Body of pancreas (tissue), 4 donors: ENCODE results near the gene C2CD4B. TPM values are rescaled to one million over a fixed set of nuclear protein-coding genes. Genes with fewer than 3 reads are reported as not detected.
A peak's percentile ranks its signal among the peaks of the same experiment; 100 is the strongest.

Experiments used
- ATAC-seq: fragments of 150-250 bp; one replicate; pipeline ENCODE4 v1.9.1; 2016
- DNase-seq, 4 donors: peaks; one replicate each; pipeline ENCODE4 v3.0.0-alpha.2; 2019
- H3K27ac ChIP-seq, 4 donors: fragments of 200-600 bp; sonication (generic); 1 replicate in 3 of 4; 2 replicates in 1 of 4; pipeline versions ENCODE4 v1.5.1 to v1.6.1; 2016 to 2019; ENCODE audit warnings: mild to moderate bottlenecking in 1 of 4, mixed read lengths in 1 of 4, moderate library complexity in 1 of 4
- H3K27me3 ChIP-seq, 2 donors: fragments of 200-600 bp; sonication (generic); one replicate each; pipeline ENCODE4 v1.6.0; 2016; ENCODE audit warnings: mild to moderate bottlenecking in 1 of 2
- H3K36me3 ChIP-seq, 2 donors: fragments of 200-600 bp; sonication (generic); replicated peaks in 1 of 2; 2 replicates each; pipeline ENCODE4 v1.5.1; 2016; ENCODE audit warnings: low read depth in 2 of 2; ENCODE audit not compliant: insufficient read depth in 1 of 2
- H3K4me1 ChIP-seq: fragments of 200-600 bp; sonication (generic); one replicate; pipeline ENCODE4 v1.6.0; 2016
- H3K4me3 ChIP-seq, 2 donors: fragments of 200-600 bp; sonication (generic); 1 replicate in 1 of 2; 2 replicates in 1 of 2; pipeline ENCODE4 v1.5.1; 2016 to 2019
- H3K9me3 ChIP-seq, 3 donors: fragments of 200-600 bp; sonication (generic); 1 replicate in 2 of 3; 2 replicates in 1 of 3; pipeline ENCODE4 v1.5.1; 2016
- POLR2A ChIP-seq, 3 donors: fragments of 450-650 bp; IDR thresholded peaks; one replicate each; pipeline ENCODE4 v1.6.1; 2016; ENCODE audit warnings: antibody characterized with exemption in 3 of 3, mild to moderate bottlenecking in 2 of 3
- WGBS, 2 donors: methylation state at CpG; one replicate each; pipeline ENCODE4 v1.1.5; 2017; 5-methylcytosine and 5-hydroxymethylcytosine counted together
- intact Hi-C: fragments of 100-400 bp; cut with DNase I; formaldehyde crosslinking; loops from one replicate; pipeline ENCODE4 v1.15.1; 2023
- total RNA-seq, 2 donors: library from RNA; depleted of rRNA; stranded (reverse); fragments of >200 nt; gene quantifications; one replicate each; pipeline ENCODE4 v1.1.0, GENCODE V29; 2016
- TF ChIP-seq, protein P1 (sequence below), 7 experiments: fragments of 450-650 bp in 4 of 7; fragments of 200-600 bp in 3 of 7; sonication (generic) in 3 of 7; IDR thresholded peaks; one replicate each; pipeline ENCODE4 v1.5.1; 2016 to 2019; ENCODE audit warnings: antibody characterized with exemption in 7 of 7

Gene C2CD4B
- total RNA-seq, 2 donors from 2014 or later: 75.8 to 142 TPM

DNA sequence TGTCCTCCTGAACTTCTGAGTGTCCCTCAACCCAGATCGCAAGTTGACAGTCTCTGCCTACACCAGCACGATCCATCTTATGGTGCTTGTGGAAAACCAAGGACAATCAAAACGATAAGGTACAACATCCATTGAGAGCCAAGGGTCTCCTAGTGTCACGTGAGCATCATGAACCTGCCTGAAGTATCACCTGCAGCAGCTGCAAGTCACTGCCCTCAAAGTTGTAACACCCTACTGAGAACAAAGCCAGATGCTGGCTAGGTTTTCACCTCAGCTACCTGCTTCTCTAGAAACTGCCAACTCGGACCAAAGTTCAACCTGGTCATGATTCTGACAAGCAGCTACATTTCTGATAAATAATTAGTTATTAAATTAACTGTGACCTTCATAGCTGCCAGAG, 17.5 kb downstream of the C2CD4B start:
- TF ChIP-seq, protein P1, sequence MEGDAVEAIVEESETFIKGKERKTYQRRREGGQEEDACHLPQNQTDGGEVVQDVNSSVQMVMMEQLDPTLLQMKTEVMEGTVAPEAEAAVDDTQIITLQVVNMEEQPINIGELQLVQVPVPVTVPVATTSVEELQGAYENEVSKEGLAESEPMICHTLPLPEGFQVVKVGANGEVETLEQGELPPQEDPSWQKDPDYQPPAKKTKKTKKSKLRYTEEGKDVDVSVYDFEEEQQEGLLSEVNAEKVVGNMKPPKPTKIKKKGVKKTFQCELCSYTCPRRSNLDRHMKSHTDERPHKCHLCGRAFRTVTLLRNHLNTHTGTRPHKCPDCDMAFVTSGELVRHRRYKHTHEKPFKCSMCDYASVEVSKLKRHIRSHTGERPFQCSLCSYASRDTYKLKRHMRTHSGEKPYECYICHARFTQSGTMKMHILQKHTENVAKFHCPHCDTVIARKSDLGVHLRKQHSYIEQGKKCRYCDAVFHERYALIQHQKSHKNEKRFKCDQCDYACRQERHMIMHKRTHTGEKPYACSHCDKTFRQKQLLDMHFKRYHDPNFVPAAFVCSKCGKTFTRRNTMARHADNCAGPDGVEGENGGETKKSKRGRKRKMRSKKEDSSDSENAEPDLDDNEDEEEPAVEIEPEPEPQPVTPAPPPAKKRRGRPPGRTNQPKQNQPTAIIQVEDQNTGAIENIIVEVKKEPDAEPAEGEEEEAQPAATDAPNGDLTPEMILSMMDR (IDR thresholded peaks at IDR 0.05): no peak
- TF ChIP-seq POLR2A (IDR thresholded peaks at IDR 0.05): peak in 1 of 3 donors; percentile 16
- ATAC-seq (peak; percentile 89), DNase-seq (peak; percentile 81 to 94 (median 90))
- no peak overlapping the region for H3K4me3 ChIP-seq
- WGBS, 2 donors: 20 to 37% methylated on average over 5 of the region's 5 CpGs
- H3K9me3 ChIP-seq: no peaks in the 10 kb centered on the region
- H3K27ac ChIP-seq: peak overlapping the region; percentile 79 to 87 (median 84)
- no peaks in the 10 kb centered on the region for H3K27me3 ChIP-seq
- H3K4me1 ChIP-seq: peaks cover 76% of the 10 kb centered on the region
- intact Hi-C loops: no loop called here
- no peaks in the 10 kb centered on the region for H3K36me3 ChIP-seq

DNA sequence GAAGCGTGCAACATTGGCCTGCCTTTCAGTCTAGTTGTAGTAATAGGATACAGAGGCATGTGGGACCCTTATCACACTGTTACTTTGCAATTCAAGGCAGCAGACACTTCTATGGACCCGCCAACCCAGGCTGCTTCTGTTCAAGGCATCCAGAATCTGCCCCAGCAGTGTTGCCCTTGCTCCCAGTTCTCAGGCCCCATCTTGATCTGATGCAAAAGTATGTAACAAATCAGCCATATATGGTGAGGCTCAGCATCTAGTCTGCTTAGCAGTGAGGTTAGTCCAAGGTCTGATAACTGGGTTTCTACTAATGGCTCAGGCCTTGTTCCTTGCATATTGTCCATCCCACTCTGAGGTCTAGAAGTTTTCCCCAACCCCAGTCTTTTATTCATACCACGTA, 17.9 kb downstream of the C2CD4B start:
- H3K27ac ChIP-seq: peak overlapping the region; percentile 79 to 87 (median 84)
- no peak for ATAC-seq

DNA sequence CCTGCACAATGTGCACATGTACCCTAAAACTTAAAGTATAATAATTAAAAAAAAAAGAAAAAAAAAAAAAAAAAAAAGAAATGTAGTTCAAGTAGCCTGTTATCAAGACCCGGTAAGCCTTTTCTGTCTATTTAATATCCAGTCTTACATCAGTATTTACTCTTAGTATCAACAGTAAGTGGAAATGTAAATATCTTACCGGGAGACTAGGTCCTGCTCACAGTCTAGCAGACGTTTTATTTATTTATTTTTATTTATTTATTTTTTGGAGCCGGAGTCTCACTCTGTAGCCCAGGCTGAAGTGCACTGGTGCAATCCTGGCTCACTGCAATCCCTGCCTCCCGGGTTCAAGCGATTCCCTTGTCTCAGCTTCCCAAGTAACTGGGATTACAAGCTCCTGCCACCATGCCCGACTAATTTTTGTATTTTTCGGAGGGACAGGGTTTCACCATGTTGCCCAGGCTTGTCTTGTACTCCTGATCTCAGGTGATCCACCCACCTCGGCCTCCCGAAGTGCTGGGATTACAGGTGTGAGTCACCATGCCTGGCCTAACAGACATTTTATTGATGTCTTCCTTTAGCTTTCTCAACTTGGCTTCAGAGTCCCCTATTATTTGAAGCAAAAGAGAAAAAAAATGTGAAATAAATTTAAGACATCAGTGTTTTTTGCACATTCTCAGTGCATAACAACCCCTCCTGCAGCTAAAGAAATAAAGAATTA, 19.9 kb downstream of the C2CD4B start:
- Histone ChIP-seq H3K27me3 (no peaks in the 10 kb centered on the region), H3K36me3 (no peaks in the 10 kb centered on the region), H3K4me1 (peaks cover 69% of the 10 kb centered on the region), H3K9me3 (no peaks in the 10 kb centered on the region), H3K27ac (peak overlapping the region; percentile 66 to 85 (median 80)), H3K4me3 (no peak overlapping the region)
- intact Hi-C loops: no loop called here
- peak; percentile 37 for ATAC-seq
- WGBS, 2 donors: 33 to 42% methylated on average over 10 of the region's 10 CpGs
- DNase-seq: no peak
- no peak for TF ChIP-seq POLR2A (IDR thresholded peaks at IDR 0.05)
- TF ChIP-seq, protein P1 (IDR thresholded peaks at IDR 0.05): no peak

More for the DNA sequence above, 17.9 kb downstream of the C2CD4B start:
- no peaks in the 10 kb centered on the region for H3K27me3 ChIP-seq
- 75 to 77% methylated on average over 3 of the region's 3 CpGs for WGBS, 2 donors
- TF ChIP-seq, protein P1 (IDR thresholded peaks at IDR 0.05): no peak
- no peak for TF ChIP-seq POLR2A (IDR thresholded peaks at IDR 0.05)
- no peaks in the 10 kb centered on the region for H3K36me3 ChIP-seq
- no peak for DNase-seq
- H3K4me1 ChIP-seq: peaks cover 78% of the 10 kb centered on the region
- H3K9me3 ChIP-seq: no peaks in the 10 kb centered on the region
- intact Hi-C loops: no loop called here
- no peak overlapping the region for H3K4me3 ChIP-seq

DNA sequence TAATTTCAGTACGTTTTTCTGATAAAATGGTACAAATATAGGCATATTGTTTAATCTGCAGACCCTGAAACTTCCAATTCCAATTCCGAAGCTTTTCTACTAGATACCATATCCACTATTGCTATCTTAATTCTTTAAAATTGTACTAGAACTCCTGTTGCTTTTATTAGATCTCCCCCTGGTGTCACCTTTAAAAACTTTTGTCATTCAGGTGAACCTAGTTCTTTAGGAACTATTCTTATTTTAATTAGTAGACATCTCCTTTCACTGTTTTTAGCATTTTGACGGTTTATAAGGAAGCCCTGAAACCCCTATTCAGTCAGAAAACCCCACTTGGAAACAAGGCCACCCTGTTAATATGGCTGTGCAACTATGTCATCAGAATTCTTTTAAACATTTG, 22.3 kb downstream of the C2CD4B start:
- H3K4me3 ChIP-seq: no peak overlapping the region
- no peaks in the 10 kb centered on the region for H3K36me3 ChIP-seq
- 45 to 48% methylated on average over 3 of the region's 3 CpGs for WGBS, 2 donors
- intact Hi-C loops: no loop called here
- ATAC-seq: no peak
- TF ChIP-seq POLR2A (IDR thresholded peaks at IDR 0.05): no peak
- TF ChIP-seq, protein P1 (IDR thresholded peaks at IDR 0.05): peak in 5 of 7 experiments; percentile 29 to 51 (median 44)
- no peaks in the 10 kb centered on the region for H3K27me3 ChIP-seq
- peaks cover 53% of the 10 kb centered on the region for H3K4me1 ChIP-seq
- peak overlapping the region; percentile 48 to 78 (median 70) for H3K27ac ChIP-seq
- no peaks in the 10 kb centered on the region for H3K9me3 ChIP-seq
- no peak for DNase-seq
